ENCODE measurements around the gene POLR3F. TPM values are rescaled to one million over a fixed set of nuclear protein-coding genes. Genes with fewer than 3 reads are reported as not detected.

POLR3F gene

GRCh38 chr20:18533491-18533890 lies 66.3 kb downstream of the POLR3F start:
- H3K36me3 ChIP-seq (replicated peaks in 1 of 2; ENCODE audit: control insufficient read depth in 2 of 2, insufficient read depth in 2 of 2, low read length in 2 of 2) = peaks cover 29 to 88% of the 10 kb centered on the region in 2 donors
- H2BK120ac ChIP-seq (ENCODE audit: low read depth, low read length) = no peak overlapping the region
- H3K79me1 ChIP-seq (ENCODE audit: low read depth, low read length) = no peaks in the 10 kb centered on the region
- no peak overlapping the region for H3K4ac ChIP-seq (ENCODE audit: low read length)
- DNase-seq (ENCODE audit: low spot score) = no peak
- no peak overlapping the region for H2AFZ ChIP-seq (ENCODE audit: low read length)
- H3K18ac ChIP-seq (ENCODE audit: low read length) = no peak overlapping the region
- no peak overlapping the region for H3K23ac ChIP-seq (ENCODE audit: low read depth, low read length, poor library complexity)
- H4K8ac ChIP-seq (ENCODE audit: low read depth, low read length) = no peak overlapping the region
- WGBS, 2 donors (ENCODE audit: extremely low coverage in 2 of 2, insufficient read length in 2 of 2, insufficient replicate concordance in 1 of 2) = no CpG with 5 or more reads among the region's 1 CpG
- no peak overlapping the region for H3K27ac ChIP-seq (replicated peaks; ENCODE audit: low read length)
- no peak overlapping the region for H3K14ac ChIP-seq (ENCODE audit: low read length)
- H4K91ac ChIP-seq (ENCODE audit: low read depth, low read length, poor library complexity) = no peak overlapping the region
- H3K9me3 ChIP-seq (replicated peaks in 1 of 2; ENCODE audit: control insufficient read depth in 2 of 2, insufficient read depth in 1 of 2, low read depth in 1 of 2, low read length in 2 of 2) = peaks cover 0 to 2% of the 10 kb centered on the region in 2 donors
- no peak overlapping the region for H3K4me3 ChIP-seq (ENCODE audit: low read length in 2 of 2)
- no peaks in the 10 kb centered on the region for H3K4me1 ChIP-seq (ENCODE audit: control insufficient read depth in 2 of 2, insufficient read depth in 1 of 2, low read depth in 1 of 2, low read length in 2 of 2)
- no peaks in the 10 kb centered on the region for H3K27me3 ChIP-seq (ENCODE audit: control insufficient read depth in 3 of 3, insufficient read depth in 3 of 3, low read depth in 1 of 3, low read length in 3 of 3)
- H3K9ac ChIP-seq (ENCODE audit: low read depth, low read length, poor library complexity) = no peak overlapping the region
- no peak overlapping the region for H2BK5ac ChIP-seq (ENCODE audit: low read length)
- H2BK15ac ChIP-seq (ENCODE audit: low read length) = no peak overlapping the region
- no peak overlapping the region for H3K4me2 ChIP-seq (ENCODE audit: insufficient read depth, low read length, poor library complexity, severe bottlenecking)
- H2BK12ac ChIP-seq (ENCODE audit: low read length) = no peak overlapping the region
- H2AK5ac ChIP-seq (ENCODE audit: low read depth, low read length) = no peak overlapping the region

GRCh38 chr20:18533978-18534644 lies 66.9 kb downstream of the POLR3F start:
- Histone ChIP-seq H3K27me3 (ENCODE audit: control insufficient read depth in 3 of 3, insufficient read depth in 3 of 3, low read depth in 1 of 3, low read length in 3 of 3) (no peaks in the 10 kb centered on the region), H3K9ac (ENCODE audit: low read depth, low read length, poor library complexity) (no peak overlapping the region), H2BK5ac (ENCODE audit: low read length) (no peak overlapping the region), H4K91ac (ENCODE audit: low read depth, low read length, poor library complexity) (no peak overlapping the region), H2BK120ac (ENCODE audit: low read depth, low read length) (no peak overlapping the region), H3K18ac (ENCODE audit: low read length) (no peak overlapping the region), H3K4ac (ENCODE audit: low read length) (no peak overlapping the region), H3K23ac (ENCODE audit: low read depth, low read length, poor library complexity) (no peak overlapping the region), H3K9me3 (replicated peaks in 1 of 2; ENCODE audit: control insufficient read depth in 2 of 2, insufficient read depth in 1 of 2, low read depth in 1 of 2, low read length in 2 of 2) (peaks cover 0 to 2% of the 10 kb centered on the region in 2 donors), H2BK15ac (ENCODE audit: low read length) (no peak overlapping the region), H3K4me3 (ENCODE audit: low read length in 2 of 2) (no peak overlapping the region), H3K27ac (replicated peaks; ENCODE audit: low read length) (no peak overlapping the region), H2AK5ac (ENCODE audit: low read depth, low read length) (no peak overlapping the region), H3K79me1 (ENCODE audit: low read depth, low read length) (no peaks in the 10 kb centered on the region), H4K8ac (ENCODE audit: low read depth, low read length) (no peak overlapping the region), H3K4me1 (ENCODE audit: control insufficient read depth in 2 of 2, insufficient read depth in 1 of 2, low read depth in 1 of 2, low read length in 2 of 2) (no peaks in the 10 kb centered on the region), H2AFZ (ENCODE audit: low read length) (no peak overlapping the region), H3K4me2 (ENCODE audit: insufficient read depth, low read length, poor library complexity, severe bottlenecking) (no peak overlapping the region), H2BK12ac (ENCODE audit: low read length) (no peak overlapping the region), H3K36me3 (replicated peaks in 1 of 2; ENCODE audit: control insufficient read depth in 2 of 2, insufficient read depth in 2 of 2, low read length in 2 of 2) (peaks cover 26 to 86% of the 10 kb centered on the region in 2 donors), H3K14ac (ENCODE audit: low read length) (no peak overlapping the region)
- no peak for DNase-seq (ENCODE audit: low spot score)
- WGBS, 2 donors (ENCODE audit: extremely low coverage in 2 of 2, insufficient read length in 2 of 2, insufficient replicate concordance in 1 of 2) = no CpG with 5 or more reads among the region's 6 CpGs

Small RNA genes within 50 kb of the gene (small RNA-seq; reads per million reads assigned to genes)
- gene MIR3192 (ENCODE audit: insufficient read depth) (2.0 reads per million), gene RNA5SP476 (ENCODE audit: insufficient read depth) (not detected)

Measured in neuronal stem cell (in vitro differentiated cells).